Spleen (tissue), 7 donors: ENCODE measurements around the gene SCNN1G.

Source experiments
- CTCF ChIP-seq, 11 experiments: fragments of 200-600 bp in 7 of 11; fragments of 450-650 bp in 4 of 11; sonication (generic) in 4 of 11; IDR thresholded peaks in 8 of 11; conservative IDR thresholded peaks in 3 of 11; 1 replicate in 7 of 11; 2 replicates in 4 of 11; pipeline versions ENCODE4 v1.4.0 to v1.8.0; 2016 to 2021; ENCODE audit warnings: antibody characterized with exemption in 11 of 11, inconsistent platforms in 4 of 11, mild to moderate bottlenecking in 1 of 11
- POLR2AphosphoS5 ChIP-seq, 3 donors: sonication (generic); formaldehyde crosslinking; IDR thresholded peaks; one replicate each; pipeline ENCODE4 v1.5.1; 2017; ENCODE audit warnings: antibody characterized with exemption in 3 of 3
- donor health status: DM: no; HTN: no; CAD: no; lungs with moderate emphysema.
- donor health status: DM: no; HTN: no; CAD: no.
- donor health status: DM: no; HTN: no; CAD: no.

- TF ChIP-seq CTCF (IDR thresholded peaks at IDR 0.05 in 8 of 11, conservative IDR thresholded peaks at IDR 0.05 in 3 of 11) (no peak), POLR2AphosphoS5 (IDR thresholded peaks at IDR 0.05) (no peak)
These were observed 42.6 kb downstream of the SCNN1G start for GRCh38 chr16:23225109-23225508.
